GM12801 (cell line): ENCODE measurements around the gene ABLIM1.

Experiments
- CTCF ChIP-seq: IDR thresholded peaks from one replicate; pipeline ENCODE4 v1.5.1; 2011; ENCODE audit warnings: control low read depth; ENCODE audit not compliant: insufficient read length; ENCODE audit errors: extremely low read depth

ABLIM1 gene

GRCh38 chr10:114458216-114458920 lies 199.7 kb downstream of the ABLIM1 start:
- no peak for TF ChIP-seq CTCF

GRCh38 chr10:114453576-114453975 lies 204.5 kb downstream of the ABLIM1 start:
- no peak for TF ChIP-seq CTCF

- TF ChIP-seq CTCF, result no peak
These were observed 209.2 kb downstream of the ABLIM1 start for GRCh38 chr10:114448897-114449296.

GRCh38 chr10:114445332-114445731 lies 212.7 kb downstream of the ABLIM1 start:
- TF ChIP-seq CTCF, result no peak

- no peak for TF ChIP-seq CTCF
These were observed 213.3 kb downstream of the ABLIM1 start for GRCh38 chr10:114444819-114445218.

GRCh38 chr10:114442091-114442630 lies 215.9 kb downstream of the ABLIM1 start:
- TF ChIP-seq CTCF, result no peak

GRCh38 chr10:114441107-114441506 lies 217.0 kb downstream of the ABLIM1 start:
- no peak for TF ChIP-seq CTCF
